Measurements from ENCODE around the gene ARRB2. TPM values are rescaled to one million over a fixed set of nuclear protein-coding genes. Genes with fewer than 3 reads are reported as not detected.

ARRB2 gene
- total and polyA plus RNA-seq, 2 experiments from 2014 or later: 3.7 to 4.1 TPM

- Histone ChIP-seq H3K9me3 (ENCODE audit: low read depth) (no peaks in the 10 kb centered on the region), H2AFZ (no peak overlapping the region), H3K27me3 (replicated peaks; ENCODE audit: insufficient read depth) (peaks cover 6% of the 10 kb centered on the region; the same call in 1 of the 2 replicates), H3K79me2 (ENCODE audit: insufficient read depth) (no peaks in the 10 kb centered on the region), H4K20me1 (ENCODE audit: insufficient read depth) (no peaks in the 10 kb centered on the region), H3F3A (ENCODE audit: insufficient read depth) (no peaks in the 10 kb centered on the region), H3K4me2 (ENCODE audit: unreplicated experiment) (no peak overlapping the region), H3K4me3 (no peak overlapping the region), H3K9me2 (ENCODE audit: insufficient read depth) (no peaks in the 10 kb centered on the region), H3K9ac (no peak overlapping the region), H3K4me1 (ENCODE audit: insufficient read depth) (no peaks in the 10 kb centered on the region), H3K27ac (no peak overlapping the region), H3K36me3 (ENCODE audit: low read depth) (no peaks in the 10 kb centered on the region)
- in situ Hi-C loops (cut with MboI): no loop called here
- no peak for DNase-seq
- TF ChIP-seq EZH2 (IDR thresholded peaks at IDR 0.05; ENCODE audit: insufficient read depth, poor library complexity, severe bottlenecking) (no peak), EZH2phosphoT487 (IDR thresholded peaks at IDR 0.05; ENCODE audit: insufficient read depth, low read depth) (no peak)
- WGBS, 2 experiments (ENCODE audit: low coverage in 1 of 2, low lambda C conversion rate in 2 of 2, missing lambda C conversion rate in 2 of 2): 92 to 95% methylated on average over 9 of the region's 9 CpGs
Observed at GRCh38 chr17:4742133-4742532, 31.7 kb downstream of the ARRB2 start.

DNA sequence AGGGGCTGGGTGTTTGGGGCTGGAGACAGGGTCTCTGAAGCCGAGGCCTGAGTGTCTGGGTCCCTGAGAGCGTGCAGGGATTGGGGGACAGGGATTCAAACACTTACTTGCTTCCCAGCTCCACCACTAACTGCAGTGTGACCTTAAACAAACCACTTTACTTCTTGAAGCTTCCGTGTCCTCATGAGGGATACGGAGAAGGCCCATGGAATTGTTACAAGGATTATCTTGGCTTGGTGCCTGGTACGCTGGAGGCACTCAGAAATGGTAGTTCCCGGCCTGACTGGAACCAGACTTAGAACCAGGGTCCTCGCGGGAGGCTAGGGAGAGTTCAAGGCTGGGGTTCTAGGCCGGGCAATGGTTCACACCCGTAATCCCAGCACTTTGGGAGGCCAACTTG is 32.2 kb downstream of the ARRB2 start:
- H3K36me3 ChIP-seq (ENCODE audit: low read depth): no peaks in the 10 kb centered on the region
- no peak for DNase-seq
- H2AFZ ChIP-seq: no peak overlapping the region
- no peak overlapping the region for H3K4me2 ChIP-seq (ENCODE audit: unreplicated experiment)
- in situ Hi-C loops (cut with MboI): no loop called here
- H3K27me3 ChIP-seq (replicated peaks; ENCODE audit: insufficient read depth): peaks cover 6% of the 10 kb centered on the region; the same call in 1 of the 2 replicates
- no peaks in the 10 kb centered on the region for H3K9me3 ChIP-seq (ENCODE audit: low read depth)
- no peaks in the 10 kb centered on the region for H4K20me1 ChIP-seq (ENCODE audit: insufficient read depth)
- H3K9ac ChIP-seq: no peak overlapping the region
- no peaks in the 10 kb centered on the region for H3K79me2 ChIP-seq (ENCODE audit: insufficient read depth)
- no peak overlapping the region for H3K27ac ChIP-seq
- H3F3A ChIP-seq (ENCODE audit: insufficient read depth): no peaks in the 10 kb centered on the region
- 75 to 80% methylated on average over 9 of the region's 10 CpGs for WGBS, 2 experiments (ENCODE audit: low coverage in 1 of 2, low lambda C conversion rate in 2 of 2, missing lambda C conversion rate in 2 of 2)
- no peaks in the 10 kb centered on the region for H3K4me1 ChIP-seq (ENCODE audit: insufficient read depth)
- TF ChIP-seq EZH2 (IDR thresholded peaks at IDR 0.05; ENCODE audit: insufficient read depth, poor library complexity, severe bottlenecking) (no peak), EZH2phosphoT487 (IDR thresholded peaks at IDR 0.05; ENCODE audit: insufficient read depth, low read depth) (no peak)
- no peak overlapping the region for H3K4me3 ChIP-seq
- no peaks in the 10 kb centered on the region for H3K9me2 ChIP-seq (ENCODE audit: insufficient read depth)

- no peaks in the 10 kb centered on the region for H3K4me1 ChIP-seq (ENCODE audit: insufficient read depth)
- no peaks in the 10 kb centered on the region for H3K36me3 ChIP-seq (ENCODE audit: low read depth)
- WGBS, 2 experiments (ENCODE audit: low coverage in 1 of 2, low lambda C conversion rate in 2 of 2, missing lambda C conversion rate in 2 of 2): 78 to 87% methylated on average over 6 to 8 of the region's 8 CpGs
- TF ChIP-seq EZH2 (IDR thresholded peaks at IDR 0.05; ENCODE audit: insufficient read depth, poor library complexity, severe bottlenecking) (no peak), EZH2phosphoT487 (IDR thresholded peaks at IDR 0.05; ENCODE audit: insufficient read depth, low read depth) (no peak)
- no peak for DNase-seq
- H3K27ac ChIP-seq: no peak overlapping the region
- in situ Hi-C loops (cut with MboI): no loop called here
- no peaks in the 10 kb centered on the region for H3K9me3 ChIP-seq (ENCODE audit: low read depth)
- H3K4me3 ChIP-seq: no peak overlapping the region
- H2AFZ ChIP-seq: no peak overlapping the region
- H3K27me3 ChIP-seq (replicated peaks; ENCODE audit: insufficient read depth): peaks cover 6% of the 10 kb centered on the region; the same call in 1 of the 2 replicates
- no peaks in the 10 kb centered on the region for H3K79me2 ChIP-seq (ENCODE audit: insufficient read depth)
- no peaks in the 10 kb centered on the region for H3F3A ChIP-seq (ENCODE audit: insufficient read depth)
- H3K9ac ChIP-seq: no peak overlapping the region
- no peaks in the 10 kb centered on the region for H3K9me2 ChIP-seq (ENCODE audit: insufficient read depth)
- H3K4me2 ChIP-seq (ENCODE audit: unreplicated experiment): no peak overlapping the region
- H4K20me1 ChIP-seq (ENCODE audit: insufficient read depth): no peaks in the 10 kb centered on the region
Observed at GRCh38 chr17:4743216-4743615, 32.8 kb downstream of the ARRB2 start.

- Histone ChIP-seq H3K36me3 (ENCODE audit: low read depth) (no peaks in the 10 kb centered on the region), H3F3A (ENCODE audit: insufficient read depth) (no peaks in the 10 kb centered on the region), H3K9me2 (ENCODE audit: insufficient read depth) (no peaks in the 10 kb centered on the region), H3K4me3 (no peak overlapping the region), H3K27ac (no peak overlapping the region), H3K9me3 (ENCODE audit: low read depth) (no peaks in the 10 kb centered on the region), H3K9ac (no peak overlapping the region), H2AFZ (no peak overlapping the region), H3K27me3 (replicated peaks; ENCODE audit: insufficient read depth) (no peaks in the 10 kb centered on the region; the same call in 1 of the 2 replicates), H3K4me2 (ENCODE audit: unreplicated experiment) (no peak overlapping the region), H3K79me2 (ENCODE audit: insufficient read depth) (no peaks in the 10 kb centered on the region), H4K20me1 (ENCODE audit: insufficient read depth) (no peaks in the 10 kb centered on the region), H3K4me1 (ENCODE audit: insufficient read depth) (no peaks in the 10 kb centered on the region)
- DNase-seq: no peak
- WGBS, 2 experiments (ENCODE audit: low coverage in 1 of 2, low lambda C conversion rate in 2 of 2, missing lambda C conversion rate in 2 of 2): 74 to 77% methylated on average over 9 of the region's 9 CpGs
- TF ChIP-seq EZH2phosphoT487 (IDR thresholded peaks at IDR 0.05; ENCODE audit: insufficient read depth, low read depth) (no peak), EZH2 (IDR thresholded peaks at IDR 0.05; ENCODE audit: insufficient read depth, poor library complexity, severe bottlenecking) (no peak)
- in situ Hi-C loops (cut with MboI): no loop called here
Observed at GRCh38 chr17:4743898-4744297, 33.5 kb downstream of the ARRB2 start.
